T-helper 1 cell treated with Interleukin-12 subunit alpha and Interleukin-12 subunit beta and Interleukin-4 antibody, amounts not matched to agents 30 ng/mL and 1 ng/mL, for 36 hours (primary cell): ENCODE data around the gene SSR3. TPM values are rescaled to one million over a fixed set of nuclear protein-coding genes. Genes with fewer than 3 reads are reported as not detected.

Source experiments
- intact Hi-C: fragments of 100-400 bp; cut with micrococcal nuclease; formaldehyde crosslinking; loops from one replicate; pipeline ENCODE4 v1.15.1; 2024
- total RNA-seq: library from RNA; stranded (reverse); gene quantifications from 2 replicates; pipeline ENCODE4 v1.2.3, GENCODE V29; 2022

Gene SSR3
- total RNA-seq, 1 donor from 2014 or later, result 164 TPM

GRCh38 chr3:156539802-156540201 is 15.1 kb downstream of the SSR3 start:
- intact Hi-C loops, result loop anchor here (1.0 to 2.0 kb wide), 2 partner anchors 15 to 16 kb away; partner anchors contain the start of gene SSR3

GRCh38 chr3:156539051-156539450 is 15.9 kb downstream of the SSR3 start:
- intact Hi-C loops, result no loop called here

GRCh38 chr3:156536524-156537316 is 18.2 kb downstream of the SSR3 start:
- intact Hi-C loops, result no loop called here

GRCh38 chr3:156535798-156536197 is 19.1 kb downstream of the SSR3 start:
- intact Hi-C loops, result no loop called here

- intact Hi-C loops, result no loop called here
These were observed 19.7 kb downstream of the SSR3 start for GRCh38 chr3:156535162-156535627.

- intact Hi-C loops, result no loop called here
These were observed 21.7 kb downstream of the SSR3 start for GRCh38 chr3:156533205-156533604.

- intact Hi-C loops, result no loop called here
These were observed 22.2 kb downstream of the SSR3 start for GRCh38 chr3:156532730-156533129.

- intact Hi-C loops, result no loop called here
These were observed 23.9 kb downstream of the SSR3 start for GRCh38 chr3:156530980-156531379.

GRCh38 chr3:156527060-156527459 is 27.9 kb downstream of the SSR3 start:
- intact Hi-C loops, result no loop called here

GRCh38 chr3:156525808-156526207 is 29.1 kb downstream of the SSR3 start:
- intact Hi-C loops, result loop anchor here (2.0 kb wide), 2 partner anchors 75 to 611 kb away; no protein-coding TSS in a partner anchor

GRCh38 chr3:156522673-156523072 is 32.2 kb downstream of the SSR3 start:
- intact Hi-C loops, result no loop called here

GRCh38 chr3:156519758-156520162 is 35.2 kb downstream of the SSR3 start:
- intact Hi-C loops, result no loop called here

- intact Hi-C loops, result no loop called here
These were observed 36.2 kb downstream of the SSR3 start for GRCh38 chr3:156518726-156519125.

- intact Hi-C loops, result no loop called here
These were observed 38.0 kb downstream of the SSR3 start for GRCh38 chr3:156516961-156517360.

GRCh38 chr3:156516284-156516683 is 38.6 kb downstream of the SSR3 start:
- intact Hi-C loops, result no loop called here

- intact Hi-C loops, result no loop called here
These were observed 41.3 kb downstream of the SSR3 start for GRCh38 chr3:156513619-156514018.

- intact Hi-C loops, result no loop called here
These were observed 42.8 kb downstream of the SSR3 start for GRCh38 chr3:156511987-156512677.

GRCh38 chr3:156509189-156510174 is 45.4 kb downstream of the SSR3 start:
- intact Hi-C loops, result loop anchor here (1.0 to 10.0 kb wide), 9 partner anchors 15 to 628 kb away; no protein-coding TSS in a partner anchor

GRCh38 chr3:156507285-156507684 is 47.6 kb downstream of the SSR3 start:
- intact Hi-C loops, result loop anchor here (10.0 kb wide), 1 partner anchor 122 kb away; no protein-coding TSS in a partner anchor

GRCh38 chr3:156498307-156498706 is 56.6 kb downstream of the SSR3 start:
- intact Hi-C loops, result no loop called here

GRCh38 chr3:156497326-156497725 is 57.6 kb downstream of the SSR3 start:
- intact Hi-C loops, result no loop called here
